Activated CD4-positive, alpha-beta T cell treated with anti-CD3 and anti-CD28 coated beads for 4 hours (primary cell): ENCODE data around the gene UBE2V1.

Experiments used
- DNase-seq, 2 donors: peaks; one replicate each; pipeline ENCODE4 v3.0.0-alpha.2; 2020

The UBE2V1 gene

GRCh38 chr20:50061151-50062005, 51.6 kb downstream of the UBE2V1 start:
- DNase-seq, result no peak

DNA sequence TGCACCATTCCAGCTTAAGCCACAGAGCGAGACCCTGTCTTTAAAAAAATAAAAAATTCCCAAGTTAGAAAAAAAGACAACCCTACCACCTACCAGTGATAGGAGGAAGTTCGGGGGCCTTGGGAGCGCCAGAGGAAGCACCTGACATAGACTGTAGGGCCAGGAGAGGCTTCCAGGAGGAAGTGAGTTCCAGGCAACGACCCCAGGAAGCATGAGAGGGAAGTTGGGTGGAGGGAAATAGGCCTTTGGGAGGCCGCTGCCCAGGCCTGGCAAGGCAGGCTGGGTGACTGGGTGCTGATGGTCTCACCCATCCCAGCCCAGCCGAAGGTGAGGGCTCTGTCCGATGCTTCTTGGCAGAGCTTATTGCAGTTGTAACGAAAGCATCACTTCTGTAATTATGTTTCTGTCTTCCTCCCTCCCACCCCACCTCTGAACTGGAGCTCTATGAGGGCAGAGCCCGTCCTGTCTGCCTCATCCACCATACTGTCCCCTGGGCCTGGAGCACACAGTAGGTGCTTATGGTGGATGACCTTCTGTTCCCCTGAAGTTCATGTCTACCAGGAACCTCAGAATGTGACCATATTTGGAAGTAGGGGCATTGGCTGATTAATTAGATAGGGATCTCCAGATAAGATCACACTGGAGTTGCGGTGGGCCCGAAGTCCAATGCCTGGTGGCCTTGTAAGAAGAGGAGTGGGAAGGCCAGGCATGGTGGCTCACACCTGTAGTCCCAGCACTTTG, 54.1 kb downstream of the UBE2V1 start:
- DNase-seq, result no peak

DNA sequence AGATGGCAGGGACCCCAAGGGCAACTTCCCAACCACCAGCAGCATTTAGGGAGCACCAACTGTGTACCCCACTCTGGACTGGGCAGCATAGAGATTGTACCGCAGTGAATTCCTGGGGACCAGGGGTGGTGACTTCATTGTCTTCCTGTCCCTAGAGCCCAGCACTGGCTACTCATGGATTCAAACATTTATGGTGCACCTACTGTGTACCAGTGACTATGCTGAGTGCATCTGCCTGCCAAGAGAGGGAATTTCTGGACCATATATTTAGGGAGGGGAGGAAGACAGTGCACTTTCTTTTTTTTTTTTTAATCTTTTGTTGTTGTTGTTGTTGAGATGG, 55.3 kb downstream of the UBE2V1 start:
- no peak for DNase-seq

DNA sequence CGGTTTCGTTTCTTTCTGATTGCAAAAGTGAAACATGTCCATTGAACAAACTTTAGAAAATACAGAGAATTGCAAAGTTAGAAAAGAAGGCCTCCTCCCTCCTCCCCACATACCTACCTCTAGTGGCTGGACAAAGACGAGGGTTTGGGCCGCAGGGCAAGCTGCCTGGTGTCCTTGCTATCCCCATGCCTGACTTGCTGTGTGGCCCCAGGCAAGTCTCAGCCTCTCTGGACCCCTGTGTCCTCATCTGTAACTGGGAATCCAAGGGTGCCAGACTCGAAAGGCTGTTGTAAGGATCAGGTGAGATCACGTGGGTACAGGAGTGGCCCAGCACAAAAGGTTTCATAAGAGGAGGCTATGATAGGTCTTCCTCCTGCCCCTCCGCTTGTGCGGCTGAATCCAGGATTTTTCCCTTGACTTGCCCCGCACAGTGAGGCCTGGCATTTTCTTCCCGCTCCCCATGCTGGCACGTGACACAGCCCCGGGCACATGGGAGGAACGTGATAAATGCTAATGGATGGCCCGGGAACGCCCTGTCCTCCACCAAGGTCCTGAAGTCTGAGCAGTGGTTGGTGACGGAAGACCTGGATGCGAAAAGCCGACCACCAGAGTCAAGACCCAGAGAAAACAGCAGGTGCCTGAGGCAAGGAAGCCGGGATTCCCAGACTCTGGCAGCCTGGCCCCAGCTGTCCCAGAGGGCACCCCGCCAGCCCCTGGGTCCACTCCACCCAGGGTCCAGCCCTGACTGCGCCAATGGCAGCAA, 55.8 kb downstream of the UBE2V1 start:
- no peak for DNase-seq

DNA sequence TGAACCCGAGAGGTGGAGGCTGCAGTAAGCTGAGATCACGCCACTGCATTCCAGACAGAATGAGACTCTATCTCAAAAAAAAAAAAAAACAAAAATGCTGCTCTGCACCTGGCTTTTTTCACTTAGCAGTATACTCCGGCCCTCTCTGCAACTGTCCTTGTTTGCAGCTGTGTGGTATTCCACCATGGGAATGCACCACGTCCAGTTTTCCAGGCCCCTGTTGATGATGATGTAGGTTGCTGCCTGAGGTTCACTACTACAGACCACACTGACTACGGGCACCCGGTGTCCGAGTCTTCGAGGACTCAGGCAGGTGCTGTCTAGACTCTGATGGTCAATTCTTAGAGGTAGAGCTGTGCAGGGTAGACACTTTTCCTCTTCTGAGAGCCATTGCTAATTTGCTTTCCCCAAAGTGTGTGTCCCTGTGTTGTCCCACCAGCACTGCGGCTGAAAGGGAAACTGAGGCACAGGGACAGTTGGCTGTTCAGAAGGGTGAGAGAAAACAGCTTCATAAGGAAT, 56.5 kb downstream of the UBE2V1 start:
- no peak for DNase-seq

DNA sequence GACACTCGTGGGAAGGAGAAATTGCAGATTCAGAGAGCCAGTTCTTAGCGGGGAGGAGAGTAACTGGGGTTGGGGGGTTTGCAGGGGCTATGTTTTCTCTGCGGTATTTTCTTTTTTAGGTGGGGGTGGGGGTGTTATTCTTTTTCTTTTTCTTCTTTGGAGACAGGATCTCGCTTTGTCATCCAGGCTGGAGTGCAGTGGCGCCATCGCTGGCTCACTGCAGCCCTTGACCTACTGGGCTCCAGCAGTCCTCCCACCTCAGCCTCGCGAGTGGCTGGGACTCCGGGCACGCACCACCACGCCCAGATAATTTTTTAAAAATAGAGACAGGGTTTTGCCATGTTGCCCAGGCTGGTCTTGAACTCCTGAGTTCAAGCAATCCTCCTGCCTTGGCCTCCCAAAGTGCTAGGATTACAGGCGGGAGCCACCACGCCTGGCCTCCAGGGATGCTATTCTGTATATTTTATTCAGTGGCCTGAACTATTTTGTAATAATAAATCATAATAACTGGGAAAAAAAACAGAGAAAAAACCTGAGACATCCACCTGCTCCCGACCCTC, 57.3 kb downstream of the UBE2V1 start:
- DNase-seq, result no peak

- DNase-seq, result no peak
Measured at GRCh38 chr20:50054626-50055511, 58.1 kb downstream of the UBE2V1 start.

GRCh38 chr20:50054231-50054547, 58.8 kb downstream of the UBE2V1 start:
- DNase-seq, result no peak

GRCh38 chr20:50053362-50054230, 59.4 kb downstream of the UBE2V1 start:
- no peak for DNase-seq

DNA sequence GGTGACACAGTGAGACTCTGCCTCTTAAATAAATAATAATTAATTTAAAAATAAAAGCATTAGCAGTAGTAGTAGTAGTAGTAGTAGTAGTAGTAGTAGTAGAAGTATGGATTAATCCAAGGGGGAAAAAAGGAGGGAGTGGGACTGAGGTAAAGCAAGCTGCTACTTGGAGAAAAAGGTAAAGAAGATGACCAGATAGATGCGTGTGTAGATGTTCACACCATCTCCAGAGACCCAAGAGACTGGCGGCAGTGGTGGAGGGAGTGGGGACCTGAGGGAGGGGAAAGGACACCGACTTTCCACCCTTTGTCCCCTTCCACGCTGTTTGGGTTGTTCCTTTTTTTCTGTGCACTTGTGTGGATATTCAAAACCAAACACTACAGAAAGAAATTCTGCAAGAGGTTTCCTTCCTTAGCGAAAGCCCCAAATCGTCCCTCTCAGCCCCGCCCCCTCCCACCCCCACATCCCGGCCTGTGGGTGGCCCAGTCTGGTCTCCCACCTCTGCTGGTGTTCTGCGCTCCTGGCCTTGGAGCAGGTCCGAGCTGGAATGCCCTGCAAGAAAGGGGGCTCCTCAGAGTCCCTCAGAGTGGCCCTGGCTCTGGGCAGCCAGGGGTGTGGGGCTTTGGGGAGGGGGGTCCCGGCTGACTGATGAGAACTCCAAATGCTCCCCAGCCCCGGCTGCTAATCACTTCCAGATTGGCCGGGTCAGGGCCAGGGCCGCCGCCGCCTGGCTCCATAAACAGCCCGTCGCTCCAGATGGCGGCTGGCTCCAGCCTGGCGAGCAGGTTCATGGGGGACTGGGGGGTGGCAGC, 60.2 kb downstream of the UBE2V1 start:
- no peak for DNase-seq

GRCh38 chr20:50050660-50051308, 62.2 kb downstream of the UBE2V1 start:
- DNase-seq, result no peak

DNA sequence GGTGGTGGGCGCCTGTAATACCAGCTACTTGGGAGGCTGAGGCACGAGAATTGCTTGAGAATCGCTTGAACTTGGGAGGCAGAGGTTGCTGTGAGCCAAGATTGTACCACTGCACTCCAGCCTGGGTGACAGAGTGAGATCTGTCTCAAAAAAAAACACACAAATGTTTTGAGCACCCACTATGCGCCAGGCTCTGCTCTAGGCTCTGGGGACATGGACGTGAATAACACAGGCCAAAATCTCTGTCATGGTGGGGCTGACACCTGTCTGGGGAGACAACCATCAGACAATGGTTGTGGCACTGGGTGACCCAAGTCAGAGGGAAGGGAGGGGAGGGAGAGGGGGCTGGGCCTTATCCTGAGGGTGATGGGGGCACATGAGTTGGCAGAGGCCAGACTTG, 62.7 kb downstream of the UBE2V1 start:
- DNase-seq, result no peak

DNA sequence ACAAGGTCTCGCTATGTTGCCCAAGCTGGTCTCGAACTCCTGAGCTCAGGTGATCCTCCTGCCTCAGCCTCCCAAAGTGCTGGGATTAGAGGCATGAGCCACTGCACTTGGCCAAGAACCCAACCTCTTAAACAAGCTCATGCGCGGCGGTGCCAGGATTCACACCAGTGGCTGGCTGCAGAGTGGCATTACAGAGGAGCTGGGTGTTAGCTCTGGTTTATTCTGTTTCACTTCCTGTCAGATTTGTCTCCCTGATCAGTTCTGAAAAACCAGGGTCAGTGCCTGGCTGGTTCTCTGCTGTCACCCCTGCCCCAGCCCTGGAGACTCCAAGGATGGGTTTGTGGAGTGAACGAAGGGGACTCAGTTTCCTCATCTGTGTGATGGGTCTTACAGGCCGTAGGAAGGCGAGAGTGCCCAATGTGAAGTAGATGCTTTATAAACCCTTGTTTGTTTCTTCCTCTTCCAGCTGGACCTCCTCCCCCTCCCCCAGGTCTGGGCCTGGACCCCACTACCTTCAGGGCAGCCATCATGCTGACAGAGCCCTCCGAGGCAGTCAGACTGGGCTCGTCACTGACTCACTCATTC, 63.4 kb downstream of the UBE2V1 start:
- DNase-seq, result no peak

GRCh38 chr20:50048420-50049166, 64.4 kb downstream of the UBE2V1 start:
- DNase-seq, result no peak

DNA sequence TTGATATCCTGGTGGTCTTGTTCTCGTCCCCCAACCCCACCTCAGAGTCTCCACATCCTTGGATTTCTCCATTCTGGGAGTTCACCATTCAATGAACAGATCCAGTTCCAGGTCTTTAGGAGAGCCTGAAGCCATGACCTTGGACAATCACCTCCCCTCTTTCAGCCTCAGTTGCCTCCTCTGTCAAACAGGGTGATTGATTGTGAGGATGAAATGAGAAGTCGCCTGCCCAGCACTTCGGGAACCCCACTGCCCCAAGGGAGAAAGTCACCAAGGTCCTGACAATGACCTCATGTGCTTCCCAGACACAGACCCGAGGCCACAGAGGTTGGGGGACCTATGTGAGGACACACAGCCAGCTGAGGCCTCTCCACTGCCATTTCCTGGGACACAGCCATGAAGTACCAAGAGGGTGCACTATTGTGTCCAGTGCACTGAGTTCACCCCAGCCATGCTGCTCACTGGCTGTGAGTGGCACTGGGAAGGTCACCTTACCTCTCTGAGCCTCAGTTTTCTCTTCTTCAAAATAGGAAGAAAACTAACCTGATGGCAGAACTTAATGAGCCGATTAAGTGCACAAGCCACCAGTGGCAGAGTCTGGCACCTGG, 68.5 kb downstream of the UBE2V1 start:
- DNase-seq, result no peak

DNA sequence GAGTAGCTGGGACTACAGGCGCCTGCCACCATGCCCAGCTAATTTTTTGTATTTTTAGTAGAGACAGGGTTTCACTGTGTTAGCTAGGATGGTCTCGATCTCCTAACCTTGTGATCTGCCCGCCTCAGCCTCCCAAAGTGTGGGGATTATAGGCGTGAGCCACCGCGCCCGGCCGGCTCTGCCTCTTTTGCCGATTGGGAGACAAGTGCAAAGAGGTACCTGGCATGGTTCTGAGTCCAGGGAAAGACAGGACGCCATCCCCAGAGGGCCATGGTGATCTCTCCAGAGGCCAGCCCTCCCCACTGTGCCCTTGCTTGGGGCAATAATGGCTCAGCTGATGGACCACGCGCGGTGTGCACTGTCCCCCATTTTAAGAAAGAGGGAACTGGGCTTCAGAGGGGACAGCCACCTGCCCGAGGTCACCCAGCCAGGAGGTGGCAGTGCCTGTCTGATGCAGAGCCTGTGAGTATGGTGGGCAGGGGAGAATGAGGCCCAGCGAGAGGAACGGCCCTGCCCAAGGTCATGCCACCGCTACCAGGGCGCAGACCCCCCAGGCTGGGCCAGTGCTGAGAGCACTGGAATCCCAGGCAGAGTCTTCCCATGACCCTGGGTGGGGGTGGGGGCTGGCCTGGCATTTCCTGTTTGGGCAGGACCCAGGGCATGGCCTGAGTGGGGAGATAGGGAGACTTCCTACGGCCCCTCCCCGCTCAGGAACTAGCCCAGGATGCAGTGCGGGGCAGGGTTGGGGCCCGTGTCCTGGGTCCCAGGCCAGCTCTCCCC, 69.2 kb downstream of the UBE2V1 start:
- no peak for DNase-seq
